ENCODE measurements around the gene ARL3. TPM values are rescaled to one million over a fixed set of nuclear protein-coding genes. Genes with fewer than 3 reads are reported as not detected.

ARL3 gene
- total and polyA plus RNA-seq, 8 donors, result 10.3 to 23.2 (median 21.8) TPM

GRCh38 chr10:102740229-102740628, 26.0 kb upstream of the ARL3 start:
- Histone ChIP-seq H3K27me3 (no peaks in the 10 kb centered on the region), H3K27ac (no peak overlapping the region), H3K36me3 (no peaks in the 10 kb centered on the region), H3K4me1 (peaks cover 0 to 22% of the 10 kb centered on the region in 2 donors), H3K9me3 (no peaks in the 10 kb centered on the region), H3K4me3 (no peak overlapping the region)
- DNase-seq, result no peak
- TF ChIP-seq CTCF (IDR thresholded peaks at IDR 0.05), result no peak
- ATAC-seq, result no peak
- intact Hi-C loops (cut with DNase I), result no loop called here

GRCh38 chr10:102738692-102739121, 24.5 kb upstream of the ARL3 start:
- intact Hi-C loops (cut with DNase I), result no loop called here
- H3K36me3 ChIP-seq, result no peaks in the 10 kb centered on the region
- H3K4me3 ChIP-seq, result no peak overlapping the region
- ATAC-seq, result no peak
- H3K27ac ChIP-seq, result peak overlapping the region; percentile 31 to 40
- no peak for DNase-seq
- TF ChIP-seq CTCF (IDR thresholded peaks at IDR 0.05), result no peak
- no peaks in the 10 kb centered on the region for H3K9me3 ChIP-seq
- peaks cover 0 to 15% of the 10 kb centered on the region in 2 donors for H3K4me1 ChIP-seq
- H3K27me3 ChIP-seq, result no peaks in the 10 kb centered on the region

DNA sequence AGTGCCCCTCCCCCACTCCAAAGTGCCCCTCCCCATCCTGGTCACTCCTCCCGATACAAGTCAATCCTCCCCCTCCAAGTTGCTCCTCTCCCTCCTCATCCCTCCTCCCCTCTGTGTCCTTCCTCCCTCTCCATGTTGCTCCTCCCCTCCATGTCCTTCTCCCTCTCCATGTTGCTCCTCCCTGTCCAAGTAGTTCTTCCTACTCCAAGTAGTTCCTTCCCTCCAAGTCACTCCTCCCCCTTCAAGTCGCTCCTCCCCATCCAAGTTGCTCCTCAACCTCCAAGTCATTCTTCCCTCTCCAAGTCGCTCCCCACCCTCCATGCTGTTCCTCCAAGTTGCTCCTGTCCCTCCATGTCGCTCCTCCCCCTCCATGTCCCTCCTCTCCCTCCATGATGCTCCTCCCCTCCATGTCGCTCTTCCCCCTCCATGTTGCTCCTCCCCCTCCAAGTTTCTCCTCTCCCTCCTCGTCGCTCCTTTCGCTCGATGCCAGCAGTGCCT, 20.9 kb upstream of the ARL3 start:
- ATAC-seq (no peak), DNase-seq (no peak)
- no peaks in the 10 kb centered on the region for H3K36me3 ChIP-seq
- peaks cover 0 to 10% of the 10 kb centered on the region in 2 donors for H3K4me1 ChIP-seq
- H3K27me3 ChIP-seq, result no peaks in the 10 kb centered on the region
- H3K27ac ChIP-seq, result no peak overlapping the region
- no peak for TF ChIP-seq CTCF (IDR thresholded peaks at IDR 0.05)
- intact Hi-C loops (cut with DNase I), result no loop called here
- no peaks in the 10 kb centered on the region for H3K9me3 ChIP-seq
- no peak overlapping the region for H3K4me3 ChIP-seq

DNA sequence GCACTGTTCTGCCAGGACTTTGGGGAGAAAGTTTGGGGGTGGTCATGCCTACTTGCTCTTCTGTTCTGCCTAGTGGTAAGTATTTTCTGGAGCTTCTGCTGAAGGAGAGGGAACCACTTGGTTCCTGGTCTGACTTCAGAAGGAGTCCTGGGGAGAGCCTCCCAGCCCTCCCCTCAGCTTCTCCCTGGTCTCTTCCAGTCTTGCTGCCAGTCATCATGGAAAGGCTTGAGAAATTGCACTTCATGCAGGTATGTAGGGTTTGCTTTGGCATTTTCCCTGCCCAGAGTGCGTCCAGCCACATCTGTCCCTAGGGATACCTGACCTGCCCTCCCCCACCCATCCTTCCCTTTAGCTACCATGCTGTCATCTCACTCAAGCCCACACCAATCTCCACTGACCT, 18.5 kb upstream of the ARL3 start:
- TF ChIP-seq CTCF (IDR thresholded peaks at IDR 0.05), result no peak
- no peak for ATAC-seq
- no peak overlapping the region for H3K27ac ChIP-seq
- no peaks in the 10 kb centered on the region for H3K27me3 ChIP-seq
- no peak for DNase-seq
- no peak overlapping the region for H3K4me3 ChIP-seq
- peaks cover 0 to 10% of the 10 kb centered on the region in 2 donors for H3K4me1 ChIP-seq
- no peaks in the 10 kb centered on the region for H3K9me3 ChIP-seq
- H3K36me3 ChIP-seq, result peaks cover 0 to 6% of the 10 kb centered on the region in 2 donors
- intact Hi-C loops (cut with DNase I), result no loop called here

DNA sequence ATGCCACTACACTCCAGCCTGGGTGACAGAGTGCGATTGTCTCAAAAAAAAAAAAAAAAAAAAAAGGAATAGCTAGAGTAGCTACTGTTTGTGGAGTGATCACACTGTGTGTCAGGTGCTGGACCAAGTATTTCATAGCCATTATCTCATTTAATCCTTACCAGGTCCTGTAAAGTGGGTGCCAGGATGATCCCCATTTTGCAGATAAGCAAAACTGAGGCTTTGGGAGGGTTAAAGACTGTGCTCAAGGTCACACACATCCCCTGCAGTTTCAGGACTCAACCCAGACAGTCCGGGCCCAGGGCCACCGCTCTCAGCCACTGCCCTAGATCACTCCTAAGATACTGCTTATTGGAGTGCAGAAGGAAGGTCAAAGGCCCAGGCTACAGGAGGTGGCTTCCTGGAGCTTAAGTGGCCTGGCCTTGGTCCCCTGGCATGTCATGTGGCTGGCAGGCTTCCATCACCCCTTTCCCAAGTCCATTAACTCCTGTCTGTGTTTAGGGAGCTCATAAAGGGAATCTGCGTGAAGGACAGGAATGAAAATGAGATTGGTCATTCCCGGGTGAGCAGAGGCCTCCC, 17.1 kb upstream of the ARL3 start:
- intact Hi-C loops (cut with DNase I), result no loop called here
- DNase-seq, result no peak
- Histone ChIP-seq H3K4me3 (no peak overlapping the region), H3K27me3 (no peaks in the 10 kb centered on the region), H3K9me3 (no peaks in the 10 kb centered on the region), H3K27ac (no peak overlapping the region), H3K36me3 (peaks cover 0 to 14% of the 10 kb centered on the region in 2 donors), H3K4me1 (peaks cover 0 to 13% of the 10 kb centered on the region in 2 donors)
- TF ChIP-seq CTCF (IDR thresholded peaks at IDR 0.05), result no peak
- no peak for ATAC-seq

Measured in left lung (tissue), 10 donors.